GM19397 (cell line): ENCODE results near the gene MEAK7.
A peak's percentile ranks its signal among the peaks of the same experiment; 100 is the strongest.

Source experiments
- ATAC-seq: cut with Tn5 transposase; IDR thresholded peaks from one replicate; pipeline ENCODE4 v1.9.1; 2021; ENCODE audit warnings: mild to moderate bottlenecking, moderate library complexity; ENCODE audit not compliant: unreplicated experiment

The MEAK7 gene

GRCh38 chr16:84504420-84505248, at the start of gene MEAK7:
TSS of gene MEAK7 (minus strand) at chr16:84504659. CDS start at chr16:84498086, 6,573 bp downstream.
- ATAC-seq = peak; percentile 95

DNA sequence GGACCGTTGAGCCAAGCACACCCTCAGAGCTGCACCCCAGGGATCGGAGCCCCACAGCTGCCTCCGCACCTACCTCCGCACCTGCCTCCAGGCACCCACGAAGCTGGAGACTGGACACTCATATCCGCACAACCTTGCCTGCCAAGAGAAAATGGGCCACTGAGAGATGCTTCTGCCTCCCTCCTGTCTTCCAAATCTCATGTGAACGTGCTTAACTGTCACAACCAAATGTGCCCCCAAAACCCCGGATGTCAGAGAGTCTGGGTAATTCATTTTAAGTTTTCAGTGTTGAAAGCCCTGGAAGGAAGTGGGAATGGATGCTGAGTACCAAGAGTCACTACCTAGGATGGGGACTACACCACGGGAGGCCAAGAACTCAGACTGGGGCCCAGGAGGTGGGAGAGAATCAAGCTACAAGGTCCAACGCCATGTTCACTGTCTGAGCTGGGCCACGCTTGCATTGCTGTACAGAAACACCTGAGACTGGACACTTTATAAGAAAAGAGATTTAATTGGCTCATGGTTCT, 49.5 kb upstream of the MEAK7 start:
- ATAC-seq = no peak

- ATAC-seq = no peak
Observed at GRCh38 chr16:84552135-84552534, 47.7 kb upstream of the MEAK7 start.

DNA sequence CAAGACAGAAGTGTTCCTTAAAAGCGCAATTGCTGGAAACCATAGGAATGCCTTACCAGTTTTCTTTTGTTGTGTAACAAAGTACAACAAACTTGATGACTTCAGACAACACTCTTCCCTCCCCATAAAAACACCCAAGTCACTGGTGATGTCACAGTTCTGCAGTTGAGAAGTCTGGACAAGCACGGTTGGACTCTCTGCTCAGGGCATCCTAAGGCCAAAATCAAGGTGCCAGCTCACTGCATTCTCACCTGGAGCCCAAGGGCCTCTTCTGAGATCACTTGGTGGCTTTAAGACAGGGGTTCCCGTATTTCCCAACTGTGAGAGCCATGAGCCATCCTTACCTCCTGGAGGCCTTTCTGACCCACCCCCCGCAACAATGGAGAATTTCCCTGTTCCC, 45.6 kb upstream of the MEAK7 start:
- no peak for ATAC-seq

GRCh38 chr16:84548971-84549844, 44.7 kb upstream of the MEAK7 start:
- ATAC-seq = no peak

DNA sequence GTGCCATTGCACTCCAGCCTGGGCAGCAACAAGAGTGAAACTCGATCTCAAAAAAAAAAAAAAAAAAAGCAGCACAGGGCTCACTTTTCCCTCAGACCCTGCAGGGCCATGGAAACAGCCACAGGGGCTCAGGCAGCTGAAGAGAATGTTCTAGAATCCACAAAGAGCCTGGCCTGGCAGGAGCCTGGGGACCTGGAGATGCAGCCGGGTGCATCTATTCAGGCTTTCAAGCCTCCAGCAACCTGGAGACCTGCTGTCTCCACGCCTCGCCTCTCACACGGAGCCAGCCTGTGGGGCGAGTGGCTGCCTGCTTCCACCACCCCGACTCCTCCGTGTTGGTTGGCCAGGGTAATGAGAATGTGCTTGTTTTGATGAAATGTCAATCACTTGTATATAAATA, 44.0 kb upstream of the MEAK7 start:
- ATAC-seq = no peak

DNA sequence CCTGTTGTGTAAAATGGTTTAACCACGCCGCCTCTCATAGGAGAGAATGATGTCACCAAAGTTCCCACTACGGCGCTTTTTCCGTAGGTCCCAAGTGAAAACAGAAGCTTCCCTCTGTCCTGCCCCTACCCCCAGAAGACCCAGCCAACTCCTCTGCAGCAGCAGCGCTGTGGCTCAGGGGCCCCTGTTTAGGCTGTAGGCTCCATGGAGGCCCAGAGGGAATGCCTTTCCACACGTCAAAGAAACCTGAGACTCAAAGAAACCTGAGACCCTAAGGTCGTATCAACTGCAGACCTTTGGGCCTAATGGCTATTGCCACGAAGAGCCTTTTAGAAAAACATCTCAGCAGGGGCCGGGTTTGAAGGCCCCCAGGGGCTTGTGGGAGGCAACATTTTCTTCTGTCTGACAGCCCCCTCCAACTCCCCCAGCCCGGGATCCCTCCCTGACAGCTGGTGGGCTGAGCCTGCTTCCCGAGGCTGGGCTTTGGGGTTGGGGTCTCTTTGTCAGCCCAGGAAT, 43.1 kb upstream of the MEAK7 start:
- no peak for ATAC-seq

GRCh38 chr16:84546669-84547545, 42.4 kb upstream of the MEAK7 start:
- ATAC-seq = no peak

- no peak for ATAC-seq
Observed at GRCh38 chr16:84545114-84545737, 40.8 kb upstream of the MEAK7 start.

- ATAC-seq = no peak
Observed at GRCh38 chr16:84544031-84544773, 39.7 kb upstream of the MEAK7 start.

- no peak for ATAC-seq
Observed at GRCh38 chr16:84543253-84543652, 38.8 kb upstream of the MEAK7 start.

GRCh38 chr16:84541999-84542817, 37.7 kb upstream of the MEAK7 start:
- ATAC-seq = no peak

GRCh38 chr16:84540194-84540593, 35.7 kb upstream of the MEAK7 start:
- ATAC-seq = no peak

- ATAC-seq = no peak
Observed at GRCh38 chr16:84538222-84538840, 33.9 kb upstream of the MEAK7 start.

GRCh38 chr16:84537491-84538151, 33.2 kb upstream of the MEAK7 start:
- ATAC-seq = no peak

GRCh38 chr16:84535851-84536250, 31.4 kb upstream of the MEAK7 start:
- no peak for ATAC-seq

DNA sequence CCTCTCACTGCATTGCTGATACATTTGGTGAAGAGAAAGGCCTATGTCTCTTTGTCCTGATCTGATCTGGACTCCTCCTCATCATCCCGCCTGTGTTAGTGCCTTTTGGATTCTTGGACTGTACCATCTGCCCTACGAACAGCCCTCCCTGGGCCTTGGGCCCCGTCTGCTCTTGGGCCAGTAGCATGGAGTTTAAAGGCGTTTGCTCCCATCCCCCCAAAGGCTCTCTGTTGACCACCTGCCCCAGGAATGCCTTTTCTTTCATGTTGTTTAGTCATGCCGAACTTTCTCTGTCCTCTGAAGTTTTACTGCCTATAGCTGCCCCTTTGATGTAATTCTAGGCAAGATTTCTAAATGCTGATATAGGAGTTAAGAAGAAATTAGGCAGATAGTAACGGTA, 30.9 kb upstream of the MEAK7 start:
- no peak for ATAC-seq

DNA sequence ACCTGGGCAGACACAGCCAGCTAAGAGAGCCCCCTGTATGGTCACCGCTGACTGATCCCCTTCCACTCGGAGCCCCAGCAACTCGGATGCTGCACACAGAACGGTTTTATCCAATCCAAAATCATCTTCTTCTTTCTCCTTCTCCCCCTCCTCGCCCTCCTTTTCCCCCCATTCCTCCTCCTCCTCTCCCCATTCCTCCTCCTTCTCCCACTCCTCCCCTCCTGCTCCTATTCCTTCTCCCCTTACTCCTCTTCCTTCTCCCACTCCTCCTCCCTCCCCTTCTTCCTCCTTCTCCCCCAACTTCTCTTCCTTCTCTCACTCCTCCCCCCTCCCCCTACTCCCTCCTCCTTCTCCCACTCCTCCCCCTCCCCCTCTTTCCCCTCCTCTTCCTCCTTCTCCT, 30.4 kb upstream of the MEAK7 start:
- ATAC-seq = no peak
